Activated CD8-positive, alpha-beta memory T cell treated with anti-CD3 and anti-CD28 coated beads for 48 hours (primary cell): Measurements from ENCODE around the gene DMD.

Experiments
- DNase-seq, 3 experiments: peaks; one replicate each; pipeline ENCODE4 v3.0.0-alpha.2; 2020; ENCODE audit warnings: low read depth in 2 of 3, low spot score in 2 of 3

The DMD gene

DNA sequence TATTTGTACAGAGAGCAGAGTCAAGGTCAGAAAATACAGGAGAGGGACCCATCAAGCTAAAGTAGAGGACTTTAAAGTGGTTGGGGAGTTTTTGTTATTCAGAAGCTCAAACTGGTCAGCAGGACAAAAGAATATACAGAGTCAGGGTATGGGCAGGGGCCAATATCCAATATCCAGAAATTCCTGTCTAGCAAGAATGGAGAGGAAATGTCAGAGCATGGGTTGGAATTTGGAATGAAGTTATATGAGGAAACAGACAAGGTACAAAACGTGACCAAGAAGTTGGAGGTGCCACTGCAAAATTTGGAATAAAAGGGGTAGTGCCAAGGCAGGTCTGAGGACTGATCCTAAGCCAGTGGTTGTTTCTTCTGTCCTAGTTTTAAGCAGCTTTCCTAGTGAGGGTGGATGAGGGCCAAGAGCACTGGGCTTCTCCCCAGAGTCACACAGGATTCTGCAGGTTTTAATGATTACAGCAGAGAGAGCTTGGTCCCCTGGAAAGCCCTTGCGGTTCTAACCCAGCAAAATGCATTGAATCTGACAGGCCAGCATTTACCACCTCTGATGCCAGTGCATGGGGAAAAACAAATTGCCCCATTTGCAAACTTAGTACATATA is 1834.8 kb downstream of the DMD start:
- DNase-seq, result no peak

DNA sequence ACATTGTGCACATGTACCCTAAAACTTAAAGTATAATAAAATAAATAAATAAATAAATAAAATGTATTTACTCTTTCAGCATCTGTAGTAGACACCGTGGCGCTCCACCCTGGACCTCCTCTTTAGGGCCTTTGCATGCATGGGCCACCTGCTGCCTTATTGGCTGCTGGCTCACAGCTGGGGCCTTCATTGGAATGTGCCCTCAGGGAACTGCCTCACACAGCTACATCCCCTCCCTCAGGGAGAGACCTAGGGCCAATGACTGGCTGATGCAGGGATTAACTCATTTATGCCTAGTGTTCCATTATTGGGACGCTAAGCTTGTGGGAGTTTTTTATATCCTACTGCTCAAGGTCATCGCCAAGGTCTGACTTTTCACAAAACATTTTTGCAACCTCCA is 1836.6 kb downstream of the DMD start:
- DNase-seq, result no peak

DNA sequence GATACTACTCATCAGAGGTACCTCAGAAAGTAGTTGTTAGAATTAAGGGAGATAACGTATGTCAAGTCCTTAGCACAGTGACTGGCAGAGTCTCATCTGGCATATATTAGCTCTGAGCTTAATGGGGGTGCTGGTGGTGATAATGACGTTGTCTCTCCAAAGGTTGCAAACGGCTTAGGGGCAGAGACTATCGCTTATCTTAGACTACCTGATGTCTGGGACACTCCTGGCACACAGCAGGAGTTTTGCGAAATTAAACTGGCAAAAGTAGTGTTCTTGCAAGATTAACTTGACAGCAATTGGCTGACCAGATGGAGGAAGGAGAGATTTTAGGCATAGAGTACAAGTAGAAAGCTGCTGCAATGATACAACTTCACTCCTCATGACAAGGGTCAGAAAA is 1839.4 kb downstream of the DMD start:
- no peak for DNase-seq

DNA sequence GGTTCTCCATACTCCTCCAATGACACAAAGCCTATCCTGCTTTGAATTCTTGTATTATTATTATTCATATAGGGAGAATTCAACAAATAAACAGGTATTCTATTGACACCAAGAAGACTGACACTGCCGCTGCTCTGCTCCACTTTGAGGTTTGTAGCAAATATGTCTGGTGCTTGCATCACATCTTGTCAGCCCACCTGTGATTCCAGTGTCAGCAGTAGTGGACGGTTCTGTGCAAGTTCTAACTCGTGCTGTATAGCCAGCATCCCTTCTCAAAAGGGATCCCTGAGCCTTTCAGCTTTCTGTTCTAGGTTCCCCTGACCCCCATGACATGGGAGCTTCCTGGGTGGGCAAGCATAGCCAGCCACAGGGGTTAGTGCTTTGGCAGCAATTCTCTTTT is 1843.5 kb downstream of the DMD start:
- no peak for DNase-seq

DNA sequence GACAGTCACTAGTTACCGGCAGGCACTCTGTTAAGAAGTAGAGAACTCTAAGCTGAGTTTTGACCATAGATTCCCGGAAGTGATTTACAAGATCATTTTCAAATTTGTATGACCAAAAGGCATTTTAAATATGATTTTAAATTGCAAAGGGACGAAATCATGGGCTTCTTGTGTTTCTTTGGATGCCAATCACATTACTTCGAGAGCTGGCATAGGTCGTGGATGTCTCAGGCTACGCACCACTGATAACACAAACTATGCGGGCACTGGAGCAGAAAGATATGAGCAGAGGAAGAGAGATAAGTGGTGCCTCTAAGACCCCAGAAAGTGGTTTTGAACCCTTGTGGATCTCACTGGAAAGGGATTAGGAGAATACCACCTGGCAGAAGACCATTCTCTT is 1845.3 kb downstream of the DMD start:
- DNase-seq, result no peak

DNA sequence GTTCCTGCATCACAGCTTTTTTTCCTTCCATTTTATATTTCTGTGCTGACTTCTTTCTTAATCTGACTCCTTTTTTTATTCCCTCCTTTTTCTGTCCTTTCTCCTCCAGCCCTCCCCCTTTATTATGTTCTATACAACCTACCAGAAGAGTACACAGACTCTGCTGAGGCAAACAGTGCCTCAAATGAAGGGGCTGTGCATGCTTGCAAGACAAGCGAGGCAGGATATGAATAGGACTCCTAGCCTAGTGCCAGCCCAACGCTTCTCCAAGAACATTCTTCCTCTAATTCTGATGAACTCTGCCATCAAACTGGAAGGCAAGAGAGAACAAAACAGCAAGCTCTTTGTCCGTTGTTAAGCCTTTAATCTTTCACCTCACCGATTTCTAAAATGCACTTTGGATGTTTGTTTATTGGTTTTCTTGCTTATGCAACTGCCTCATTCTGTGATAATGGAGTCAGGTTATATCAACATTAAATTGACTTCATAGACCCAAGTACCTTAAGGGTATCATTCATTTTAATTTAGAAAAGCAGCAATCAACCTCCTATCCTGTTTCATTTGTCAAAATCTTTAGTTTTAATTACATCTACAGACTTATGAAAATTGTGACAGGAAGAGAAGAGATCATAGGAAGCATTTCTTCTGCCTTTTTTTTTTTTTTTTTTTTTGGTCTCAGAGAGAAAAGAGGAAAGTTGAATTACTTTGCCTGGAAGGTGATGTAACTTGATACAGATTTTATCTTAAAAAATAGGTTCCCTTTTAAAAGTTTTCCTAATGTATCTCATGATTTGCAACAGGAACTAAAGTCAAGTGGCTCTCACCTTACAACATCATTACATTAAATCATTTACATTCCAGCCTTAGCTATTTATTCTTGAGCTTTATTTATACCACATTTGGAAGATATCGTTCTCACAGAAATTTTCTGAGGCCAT is 1854.8 kb downstream of the DMD start:
- no peak for DNase-seq

DNA sequence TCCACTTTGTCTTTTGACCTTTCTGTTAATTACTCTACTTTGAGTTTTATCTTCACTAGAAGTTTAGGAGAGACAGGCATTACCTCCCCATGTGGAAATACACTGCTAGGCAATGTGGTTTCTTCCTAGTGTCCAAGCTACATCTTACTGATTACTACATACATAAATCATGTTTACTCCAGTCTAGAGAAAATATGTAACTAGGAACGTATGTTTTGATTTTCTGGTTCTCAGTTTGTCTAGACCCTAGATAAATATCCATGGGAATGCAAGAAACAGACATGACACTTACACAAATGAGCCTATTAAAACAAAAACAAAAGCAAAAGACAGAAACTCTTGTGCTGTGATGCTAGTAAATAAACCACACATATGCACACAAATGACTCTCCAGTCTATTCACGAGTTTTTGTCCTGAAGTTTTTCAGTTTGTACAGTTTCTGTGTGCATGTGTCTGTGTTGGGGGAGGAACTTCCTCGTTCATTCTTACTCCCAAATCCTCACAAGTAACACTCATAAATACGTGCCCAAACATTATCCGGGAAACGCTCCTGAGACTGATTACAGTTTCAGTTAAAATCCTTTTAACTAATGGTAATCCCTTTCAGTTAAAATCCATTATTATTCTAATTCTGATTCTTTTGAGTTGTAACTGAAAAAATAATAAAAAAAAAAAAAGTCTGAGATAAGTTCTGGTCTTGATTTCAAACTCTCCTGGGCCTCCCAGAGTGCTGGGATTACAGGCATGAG is 1856.0 kb downstream of the DMD start:
- DNase-seq, result no peak

DNA sequence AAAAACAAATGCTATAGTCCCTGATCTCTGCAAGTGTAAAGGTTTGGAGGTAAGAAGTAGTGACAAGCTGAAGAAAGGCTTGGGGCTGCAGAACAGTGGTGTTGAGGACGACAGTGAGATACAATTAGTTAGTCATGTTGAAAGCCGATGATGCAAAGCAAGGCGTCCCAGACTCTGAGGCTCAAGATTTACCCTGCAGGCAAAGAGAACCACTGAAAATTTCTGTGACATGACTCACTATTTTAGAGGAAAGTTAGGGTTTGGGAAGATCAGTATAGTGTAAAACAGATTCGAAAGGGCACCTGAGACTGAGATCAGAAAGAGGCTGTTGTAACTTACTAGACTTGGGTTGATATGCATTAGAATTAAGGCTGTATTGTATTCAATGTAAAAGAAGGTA is 1858.3 kb downstream of the DMD start:
- no peak for DNase-seq

DNA sequence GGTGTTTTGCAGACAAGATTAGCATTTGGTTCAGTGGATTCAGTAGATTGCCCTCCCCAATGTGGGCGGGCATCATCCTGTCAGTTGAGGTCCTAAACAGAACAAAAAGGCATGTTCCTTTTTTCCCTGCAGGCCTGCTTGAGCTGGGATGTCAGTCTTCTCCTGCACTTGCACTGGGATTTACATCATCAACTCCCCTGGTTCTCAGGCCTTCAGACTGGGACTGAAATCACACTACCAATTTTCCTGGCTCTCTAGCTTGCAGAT is 1860.6 kb downstream of the DMD start:
- DNase-seq, result no peak

DNA sequence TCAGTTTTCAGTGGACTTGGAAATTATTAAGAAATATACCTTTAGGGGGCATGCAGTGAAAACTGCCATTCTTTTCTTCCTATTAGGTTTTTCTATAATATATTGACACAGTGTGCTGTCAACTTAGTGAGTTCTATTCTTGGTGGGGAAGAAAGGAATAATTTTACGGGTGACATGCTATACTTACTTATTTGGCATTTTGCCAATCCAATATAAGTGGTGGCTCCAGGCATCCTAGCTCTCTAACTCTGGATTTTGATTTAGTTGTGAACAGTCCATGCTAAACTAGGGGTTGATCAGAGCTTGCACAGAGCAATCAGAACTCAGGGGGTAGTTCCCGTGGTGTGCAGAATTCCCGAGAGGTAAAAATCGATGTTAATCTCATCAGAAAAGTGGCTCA is 1861.8 kb downstream of the DMD start:
- DNase-seq, result no peak

DNA sequence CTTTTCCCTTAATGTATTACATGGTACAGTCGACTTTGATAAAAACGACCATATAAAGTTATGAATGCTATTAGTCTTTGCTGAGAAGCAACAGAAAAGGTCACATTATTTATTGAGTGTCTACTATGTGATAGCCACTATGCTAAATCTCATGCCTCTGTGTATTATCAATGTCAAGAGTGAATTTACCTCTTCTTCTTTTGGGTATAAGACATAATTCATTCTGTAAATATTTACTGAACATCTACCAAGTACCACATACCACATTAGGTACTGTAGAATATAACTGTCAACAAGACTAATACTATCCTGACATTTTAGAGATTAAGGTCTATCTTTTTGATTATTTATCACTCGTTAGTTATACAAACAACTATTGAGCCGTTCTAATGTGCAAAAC is 1870.8 kb downstream of the DMD start:
- DNase-seq, result no peak

DNA sequence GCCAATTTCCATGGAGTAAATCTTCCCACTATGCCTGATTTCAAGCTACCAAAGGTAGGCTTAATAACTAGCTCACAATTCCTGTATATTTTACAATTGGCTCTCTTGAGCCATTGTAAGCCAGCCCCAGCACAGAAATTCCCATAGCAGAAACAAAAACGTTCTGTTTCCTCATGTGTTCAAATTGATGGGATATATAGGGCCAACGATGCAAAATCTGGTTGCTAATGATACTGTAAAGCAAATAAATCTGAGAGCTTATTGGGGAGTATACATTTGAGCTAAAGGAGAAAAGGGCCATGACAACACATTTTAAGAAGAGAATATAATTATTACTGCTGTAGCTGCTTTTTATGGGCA is 1872.4 kb downstream of the DMD start:
- no peak for DNase-seq

DNA sequence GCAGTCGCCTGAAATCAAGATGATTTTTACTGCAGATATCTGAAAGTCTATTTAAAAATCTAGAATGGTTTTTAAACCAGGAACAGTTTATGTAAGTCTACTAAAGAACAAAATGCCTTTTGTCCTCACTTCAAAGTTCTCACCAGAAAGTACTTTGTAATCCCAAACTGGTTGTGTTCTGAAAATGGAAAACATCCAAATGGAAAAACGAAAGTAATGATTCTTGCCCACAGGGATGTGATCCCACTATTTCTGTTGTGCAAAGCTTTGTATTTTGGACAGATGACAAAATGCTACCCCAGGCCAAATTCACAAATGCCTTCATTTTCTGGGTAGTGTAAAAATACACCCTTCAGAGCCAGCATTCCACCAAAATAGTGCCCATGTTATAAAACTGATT is 1874.0 kb downstream of the DMD start:
- DNase-seq, result no peak

DNA sequence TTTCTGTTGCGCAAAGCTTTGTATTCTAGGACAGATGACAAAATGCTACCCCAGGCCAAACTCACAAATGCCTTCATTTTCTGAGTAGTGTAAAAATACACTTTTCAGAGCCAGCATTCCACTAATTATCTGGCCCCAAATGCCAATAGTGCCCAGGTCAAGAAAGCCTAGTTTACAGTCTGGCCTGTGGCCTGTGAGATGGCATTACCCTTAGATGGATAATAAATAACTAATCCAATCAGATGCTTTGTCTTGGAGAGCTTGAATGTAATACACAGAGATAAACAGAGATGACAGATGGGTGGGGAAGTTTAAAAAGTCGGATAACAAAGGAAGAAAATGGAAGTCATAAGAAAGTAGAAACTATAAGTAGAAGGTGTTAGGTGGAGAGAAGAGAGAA is 1874.9 kb downstream of the DMD start:
- no peak for DNase-seq

DNA sequence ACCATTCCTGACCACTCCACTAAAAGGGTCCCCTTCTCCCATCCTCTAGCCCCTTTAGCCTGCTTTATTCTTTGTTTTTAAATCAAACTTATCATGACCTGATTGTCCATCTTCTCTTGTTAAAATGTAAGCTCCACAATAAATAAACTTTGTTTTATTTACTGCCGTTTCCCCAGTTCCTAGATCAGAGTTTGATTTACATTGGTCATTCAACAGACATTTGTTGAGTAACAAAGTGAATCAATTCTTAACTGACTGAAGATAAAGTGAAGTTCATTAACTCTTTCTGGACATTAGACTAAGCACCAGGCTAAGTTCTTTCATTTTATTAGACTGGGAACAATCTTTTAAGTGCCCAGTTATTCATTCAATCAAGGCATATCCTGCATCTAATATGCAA is 1876.4 kb downstream of the DMD start:
- DNase-seq, result no peak

DNA sequence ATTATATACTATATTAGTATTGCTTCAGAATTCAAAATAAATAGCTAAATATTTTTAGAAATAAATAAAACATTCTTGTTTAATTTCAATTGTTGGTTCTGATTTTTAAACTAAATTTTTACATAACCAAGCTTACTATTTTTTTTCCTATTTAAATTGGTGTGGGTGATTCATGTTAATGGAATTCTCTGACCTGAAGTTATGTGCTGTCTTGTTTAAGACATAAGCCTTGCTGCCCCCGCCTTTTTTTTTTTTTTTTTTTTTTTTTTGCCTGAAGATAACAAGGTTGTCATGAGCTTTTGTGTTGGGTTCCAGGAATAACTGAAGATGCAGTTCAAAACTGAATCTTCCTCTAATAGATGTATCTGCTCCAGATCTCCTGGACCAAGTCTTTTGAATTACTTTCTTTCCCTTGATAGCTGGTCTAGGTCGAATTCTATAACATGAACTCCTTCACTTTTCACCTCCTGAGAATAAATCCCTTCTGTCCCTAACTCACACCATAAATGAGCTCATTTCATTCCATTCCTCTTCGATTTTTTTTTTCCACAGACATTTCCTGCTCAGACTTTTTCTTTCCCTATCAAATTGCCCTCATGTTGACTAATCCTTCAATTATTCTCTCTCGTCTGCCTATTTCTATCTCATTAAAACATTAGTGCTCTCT is 1878.1 kb downstream of the DMD start:
- DNase-seq, result no peak

DNA sequence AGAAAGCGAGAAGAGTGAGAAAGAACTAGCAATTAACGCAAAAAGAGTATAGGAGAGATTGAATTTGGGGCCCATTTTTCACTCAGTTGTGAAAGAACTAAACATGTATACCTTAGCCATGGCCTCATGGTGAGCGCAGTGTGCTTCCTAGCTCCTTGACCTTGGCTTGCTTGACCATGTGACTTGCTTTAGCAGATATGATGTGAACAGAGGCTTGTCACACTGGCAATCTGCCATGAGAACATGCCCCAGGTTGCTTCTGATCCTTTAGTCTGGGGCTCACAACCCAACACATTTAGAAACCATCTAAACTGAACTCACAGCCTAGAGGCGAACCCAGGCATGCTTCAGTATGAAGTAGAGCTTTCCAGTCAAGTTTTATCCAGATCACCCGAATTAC is 1879.4 kb downstream of the DMD start:
- no peak for DNase-seq

DNA sequence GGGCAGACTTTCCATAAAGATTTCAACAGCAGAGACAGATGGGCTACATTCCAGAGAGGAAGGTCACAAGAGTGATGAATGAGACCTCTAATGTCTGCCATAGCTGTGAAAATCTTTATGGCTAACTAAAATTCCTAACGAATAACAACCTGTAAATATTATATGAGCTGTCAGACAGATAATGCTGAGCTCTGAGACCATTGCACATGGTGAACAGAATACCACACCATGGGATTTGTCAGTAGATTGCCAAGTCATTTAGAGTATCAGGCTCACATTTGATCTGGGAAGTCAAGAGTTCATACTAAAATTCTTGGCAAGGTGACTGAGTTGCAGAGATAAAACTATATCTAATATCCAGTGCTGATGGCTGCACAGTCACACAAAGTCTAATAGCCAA is 1880.3 kb downstream of the DMD start:
- DNase-seq, result no peak

DNA sequence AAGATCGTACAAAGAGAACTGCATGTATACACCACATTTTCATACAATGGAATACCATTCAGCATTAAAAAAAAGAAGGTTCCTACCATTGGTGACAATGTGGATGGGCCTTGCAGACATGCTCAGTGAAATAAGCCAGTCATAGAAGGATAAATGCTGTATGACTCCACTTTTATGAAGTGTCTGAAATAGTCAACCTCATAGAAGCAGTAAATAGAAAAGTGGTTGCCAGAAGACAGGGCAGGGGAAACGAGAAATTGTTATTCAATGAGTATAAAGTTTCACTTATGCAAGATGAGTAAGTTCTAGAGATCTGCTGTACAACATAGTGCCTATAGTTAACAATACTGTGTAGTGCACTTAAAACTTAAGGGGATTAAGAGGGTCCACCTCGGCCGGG is 1882.1 kb downstream of the DMD start:
- DNase-seq, result no peak

DNA sequence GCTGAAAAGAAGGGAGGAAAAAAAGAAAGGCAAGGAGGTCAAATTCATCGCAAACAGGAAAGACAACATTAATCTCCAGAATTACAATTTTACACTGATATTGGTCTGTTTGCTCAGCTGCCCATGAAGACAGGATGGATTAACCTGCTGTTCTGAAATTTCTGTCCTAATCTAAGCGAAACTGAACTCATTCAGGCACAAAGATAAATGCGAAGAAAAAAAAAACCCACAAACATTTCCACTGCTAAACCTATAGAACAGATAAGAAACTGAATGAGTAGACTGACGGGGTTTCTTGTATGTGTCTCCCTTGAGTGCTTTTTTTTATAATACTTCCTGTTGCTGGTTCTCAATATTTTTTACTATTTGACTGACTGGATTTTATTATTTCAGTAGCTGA is 1887.7 kb downstream of the DMD start:
- DNase-seq, result no peak

DNA sequence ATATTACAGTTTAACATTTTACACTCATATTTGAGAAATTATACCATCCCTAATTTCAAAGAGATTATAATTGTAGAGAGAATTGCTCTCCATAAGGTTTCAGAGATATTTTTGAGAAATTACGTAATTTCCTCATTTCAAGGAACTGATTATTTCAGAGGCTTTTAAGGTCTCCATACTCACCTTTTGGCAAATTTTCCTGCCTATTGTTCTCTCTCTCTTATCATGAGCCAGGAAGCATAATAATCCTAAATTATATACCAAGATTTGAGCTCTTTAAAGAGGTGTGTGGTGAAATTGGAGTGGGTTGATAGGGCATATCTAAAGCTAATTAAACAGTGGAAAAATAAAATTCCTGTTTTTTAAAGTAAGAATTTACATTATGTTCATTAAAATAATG is 1890.6 kb downstream of the DMD start:
- DNase-seq, result no peak

DNA sequence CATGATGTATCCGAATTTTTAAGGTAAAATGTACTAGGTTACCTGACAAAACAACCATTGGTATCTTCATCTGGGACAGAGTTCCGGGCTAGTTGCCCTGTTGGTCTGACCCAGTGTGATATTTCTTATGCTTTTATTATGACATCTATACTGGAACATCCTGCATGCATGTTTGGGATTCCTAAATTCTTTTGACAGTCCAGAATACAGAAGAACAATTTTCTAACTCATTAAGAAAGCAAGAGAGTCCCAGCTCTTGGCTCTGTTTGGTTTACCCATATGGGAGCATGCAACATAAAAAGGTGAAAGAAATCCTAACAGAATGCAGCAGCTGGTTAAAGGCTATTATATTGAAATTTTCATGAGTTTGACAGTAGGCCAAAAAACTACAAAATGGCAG is 1891.8 kb downstream of the DMD start:
- no peak for DNase-seq
